Kidney (tissue), 14 donors: Measurements from ENCODE around the gene RNF10. TPM values are rescaled to one million over a fixed set of nuclear protein-coding genes. Genes with fewer than 3 reads are reported as not detected.
"Not testable (repeated sequence)": the region's sequence is repeated elsewhere in the genome, so short reads cannot be mapped to it uniquely, and the experiment has no call there.

Experiments
- DNase-seq, 5 donors: peaks; one replicate each; pipeline ENCODE4 v3.0.0-alpha.2; 2013 to 2020
- FAIRE-seq: peaks from 2 replicates; lab custom pipeline; 2012; peaks lifted over from hg19 to GRCh38; lab: Jason Lieb, UNC
- H3K27ac ChIP-seq, 2 donors: one replicate each; pipeline ENCODE4 v1.7.0; 2013; ENCODE audit warnings: low read depth in 2 of 2, low read length in 2 of 2, inconsistent platforms in 1 of 2
- H3K27me3 ChIP-seq: one replicate; pipeline ENCODE4 v1.7.1; 2013; ENCODE audit warnings: low read length, inconsistent platforms; ENCODE audit not compliant: control insufficient read depth, insufficient read depth
- H3K36me3 ChIP-seq, 3 donors: one replicate each; pipeline versions ENCODE4 v1.7.0 to v1.7.1; 2013; ENCODE audit warnings: low read length in 3 of 3, control low read depth in 1 of 3, inconsistent platforms in 1 of 3; ENCODE audit not compliant: insufficient read depth in 3 of 3, control insufficient read depth in 2 of 3
- H3K4me1 ChIP-seq, 3 donors: one replicate each; pipeline versions ENCODE4 v1.7.0 to v1.7.1; 2013; ENCODE audit warnings: low read length in 3 of 3, inconsistent platforms in 1 of 3, low read depth in 1 of 3; ENCODE audit not compliant: control insufficient read depth in 2 of 3, insufficient read depth in 2 of 3
- H3K4me3 ChIP-seq, 3 donors: one replicate each; pipeline versions ENCODE4 v1.7.0 to v1.8.1; 2013; ENCODE audit warnings: low read length in 3 of 3, control low read depth in 1 of 3, inconsistent platforms in 1 of 3
- H3K9ac ChIP-seq, 3 donors: one replicate each; pipeline versions ENCODE4 v1.7.0 to v1.7.1; 2013; ENCODE audit warnings: low read length in 3 of 3, control low read depth in 1 of 3, inconsistent platforms in 1 of 3
- H3K9me3 ChIP-seq, 3 donors: one replicate each; pipeline versions ENCODE4 v1.7.0 to v1.7.1; 2013; ENCODE audit warnings: low read length in 3 of 3, control low read depth in 1 of 3, inconsistent platforms in 1 of 3; ENCODE audit not compliant: control insufficient read depth in 2 of 3, insufficient read depth in 1 of 3
- intact Hi-C: fragments of 100-400 bp; cut with DNase I; formaldehyde crosslinking; loops from one replicate; pipeline ENCODE4 v1.11.1; 2022
- polyA plus RNA-seq: library from polyadenylated mRNA; stranded (reverse); fragments of 350-450 nt; fragmentation: Illumina TruSeq; extraction: RNeasy Lipid Tissue Mini Kit (QIAGEN cat#74804); gene quantifications from one replicate; pipeline ENCODE4 v1.2.3, GENCODE V29; 2014; ENCODE audit warnings: low read depth, low replicate concordance; ENCODE audit not compliant: insufficient read depth
- total RNA-seq: library from RNA; stranded (reverse); fragmentation: NEBNext Ultra II Directional; extraction: Animal tissue kit (Norgen Biotek cat#: 25700); gene quantifications from one replicate; pipeline ENCODE4 v1.2.1, GENCODE V29; 2021
- TF ChIP-seq, protein P1 (sequence below): IDR thresholded peaks from 3 replicates; pipeline ENCODE4 v1.5.1; 2012; ENCODE audit warnings: mild to moderate bottlenecking, moderate library complexity, borderline replicate concordance; ENCODE audit not compliant: insufficient read depth; ENCODE audit errors: extremely low read depth
- donor health status: control.
- donor health status: control.
- donor health status: control.
- donor health status: control.
- donor health status: control.
- donor health status: DM: yes; HTN: yes; CAD: no.
- donor health status: Normal renal cell carcinoma (clear cell type).

The RNF10 gene
- total and polyA plus RNA-seq, 2 donors from 2014 or later = 220 to 229 TPM

DNA sequence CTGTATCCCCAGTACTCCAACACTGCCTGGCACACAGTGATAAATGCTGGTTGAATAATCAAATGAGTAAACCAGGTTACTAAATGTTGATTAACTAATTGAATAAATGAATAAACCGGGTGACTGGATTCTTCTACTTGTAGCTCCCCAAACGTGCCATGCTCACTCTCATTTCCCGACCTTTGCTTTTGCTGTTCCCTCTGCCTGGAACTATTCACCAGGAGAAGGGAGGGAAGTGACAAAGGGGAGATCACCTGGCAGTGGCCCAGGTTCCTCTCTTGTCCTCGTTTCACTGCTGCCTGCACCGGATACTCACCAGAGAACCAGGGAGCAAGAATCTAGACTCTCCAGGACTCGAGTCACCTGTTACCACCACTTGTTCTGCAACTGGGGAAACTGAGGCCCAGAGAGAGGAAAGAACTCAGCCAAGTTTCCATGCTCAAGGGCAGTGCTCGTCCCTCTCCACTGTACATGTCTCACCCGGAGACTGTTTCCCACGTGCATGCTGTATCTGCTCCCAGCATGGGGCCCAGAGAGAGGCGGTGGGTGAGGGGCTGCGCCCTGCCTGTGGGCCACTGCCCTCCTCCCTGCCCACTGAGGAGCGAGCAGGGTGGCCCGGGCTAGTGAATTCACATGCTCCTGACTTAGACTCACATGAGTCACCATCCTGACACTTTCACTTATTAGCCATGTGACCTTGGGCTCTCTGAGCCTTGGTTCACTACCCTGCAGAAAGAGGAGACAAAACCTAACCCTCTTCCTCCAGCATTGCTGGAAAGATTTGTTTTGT, 64.7 kb downstream of the RNF10 start:
- H3K36me3 ChIP-seq = no peaks in the 10 kb centered on the region
- no peaks in the 10 kb centered on the region for H3K9me3 ChIP-seq
- peak; percentile 87 for FAIRE-seq
- intact Hi-C loops = no loop called here
- peak; percentile 26 to 89 (median 55) for DNase-seq
- peak overlapping the region in 1 of 3 donors; percentile 37 for H3K4me3 ChIP-seq
- H3K9ac ChIP-seq = peak overlapping the region in 1 of 3 donors; percentile 72
- peak overlapping the region; percentile 87 to 88 for H3K27ac ChIP-seq
- TF ChIP-seq, protein P1, sequence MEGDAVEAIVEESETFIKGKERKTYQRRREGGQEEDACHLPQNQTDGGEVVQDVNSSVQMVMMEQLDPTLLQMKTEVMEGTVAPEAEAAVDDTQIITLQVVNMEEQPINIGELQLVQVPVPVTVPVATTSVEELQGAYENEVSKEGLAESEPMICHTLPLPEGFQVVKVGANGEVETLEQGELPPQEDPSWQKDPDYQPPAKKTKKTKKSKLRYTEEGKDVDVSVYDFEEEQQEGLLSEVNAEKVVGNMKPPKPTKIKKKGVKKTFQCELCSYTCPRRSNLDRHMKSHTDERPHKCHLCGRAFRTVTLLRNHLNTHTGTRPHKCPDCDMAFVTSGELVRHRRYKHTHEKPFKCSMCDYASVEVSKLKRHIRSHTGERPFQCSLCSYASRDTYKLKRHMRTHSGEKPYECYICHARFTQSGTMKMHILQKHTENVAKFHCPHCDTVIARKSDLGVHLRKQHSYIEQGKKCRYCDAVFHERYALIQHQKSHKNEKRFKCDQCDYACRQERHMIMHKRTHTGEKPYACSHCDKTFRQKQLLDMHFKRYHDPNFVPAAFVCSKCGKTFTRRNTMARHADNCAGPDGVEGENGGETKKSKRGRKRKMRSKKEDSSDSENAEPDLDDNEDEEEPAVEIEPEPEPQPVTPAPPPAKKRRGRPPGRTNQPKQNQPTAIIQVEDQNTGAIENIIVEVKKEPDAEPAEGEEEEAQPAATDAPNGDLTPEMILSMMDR = no peak
- peaks cover 0 to 13% (median 7%) of the 10 kb centered on the region in 3 donors for H3K4me1 ChIP-seq
- H3K27me3 ChIP-seq = no peaks in the 10 kb centered on the region

DNA sequence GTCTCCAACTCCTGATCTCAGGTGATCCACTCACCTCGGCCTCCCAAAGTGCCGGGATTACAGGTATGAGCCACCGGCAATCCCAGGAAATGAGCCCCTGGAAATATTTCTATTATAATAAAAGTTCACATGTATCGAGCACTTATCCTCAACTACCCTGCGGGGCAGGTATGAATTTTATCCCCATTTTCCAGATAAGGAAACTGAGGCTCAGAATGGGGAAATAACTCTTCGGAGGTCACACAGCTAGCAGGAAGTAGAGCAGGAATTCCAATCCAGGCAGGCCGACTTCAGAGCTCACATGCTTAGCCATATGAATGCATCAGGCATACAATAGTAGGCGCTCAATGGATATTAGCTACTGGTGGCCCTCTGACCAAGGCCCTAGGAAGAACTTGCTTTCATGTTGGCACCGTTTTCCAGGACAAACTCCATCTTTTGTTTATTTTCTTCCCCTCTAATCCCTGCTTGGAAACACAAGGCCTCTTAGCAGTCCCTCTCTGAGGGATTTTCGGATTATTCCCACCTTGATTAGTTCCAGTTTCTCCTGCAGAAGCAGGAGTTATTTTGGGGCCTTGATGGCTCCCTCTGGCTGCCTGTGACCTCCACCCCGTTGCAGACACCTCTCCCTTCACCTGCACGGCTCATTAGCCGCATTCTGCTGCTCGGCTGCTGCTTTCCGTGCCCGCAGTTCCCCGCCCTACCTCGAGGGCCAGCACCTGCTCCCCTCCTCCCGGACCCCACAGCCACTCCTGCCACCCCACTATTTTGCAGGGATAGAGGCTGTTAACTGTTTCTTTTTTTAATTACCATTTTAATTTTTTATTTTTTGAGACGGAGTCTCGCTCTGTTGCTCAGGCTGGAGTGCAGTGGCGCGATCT, 65.8 kb downstream of the RNF10 start:
- Histone ChIP-seq H3K4me3 (no peak overlapping the region), H3K4me1 (peaks cover 0 to 13% (median 7%) of the 10 kb centered on the region in 3 donors), H3K27me3 (no peaks in the 10 kb centered on the region), H3K27ac (peak overlapping the region; percentile 88 to 89), H3K9ac (peak overlapping the region in 1 of 3 donors; percentile 16), H3K36me3 (no peaks in the 10 kb centered on the region), H3K9me3 (no peaks in the 10 kb centered on the region)
- DNase-seq (peak in 3 of 5 donors; percentile 35 to 50 (median 48)), FAIRE-seq (no peak)
- TF ChIP-seq, protein P1 = no peak
- intact Hi-C loops = no loop called here

DNA sequence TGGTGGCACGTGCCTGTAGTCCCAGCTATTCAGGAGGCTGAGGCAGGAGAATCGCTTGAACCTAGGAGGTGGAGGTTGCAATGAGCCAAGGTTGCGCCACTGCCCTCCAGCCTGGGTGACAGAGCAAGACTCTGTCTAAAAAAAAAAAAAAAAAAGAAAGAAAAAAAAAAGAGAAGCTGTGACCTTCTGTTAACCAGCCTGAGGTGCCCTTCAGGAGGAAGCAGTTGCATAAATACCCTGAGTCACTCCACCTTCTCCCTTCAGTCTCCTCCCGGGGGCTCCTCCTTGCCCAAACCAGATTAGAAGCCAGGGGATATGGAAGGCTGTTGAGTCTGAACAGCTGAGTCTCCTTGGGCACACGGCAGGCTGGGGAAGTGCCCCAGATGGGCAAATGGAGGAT, 68.3 kb downstream of the RNF10 start:
- H3K36me3 ChIP-seq, FAIRE-seq, H3K4me3 ChIP-seq, DNase-seq, intact Hi-C loops, H3K27me3 ChIP-seq, H3K9me3 ChIP-seq, H3K9ac ChIP-seq, H3K27ac ChIP-seq: not testable (repeated sequence)
- H3K4me1 ChIP-seq = peaks cover 0 to 13% (median 7%) of the 10 kb centered on the region in 3 donors

DNA sequence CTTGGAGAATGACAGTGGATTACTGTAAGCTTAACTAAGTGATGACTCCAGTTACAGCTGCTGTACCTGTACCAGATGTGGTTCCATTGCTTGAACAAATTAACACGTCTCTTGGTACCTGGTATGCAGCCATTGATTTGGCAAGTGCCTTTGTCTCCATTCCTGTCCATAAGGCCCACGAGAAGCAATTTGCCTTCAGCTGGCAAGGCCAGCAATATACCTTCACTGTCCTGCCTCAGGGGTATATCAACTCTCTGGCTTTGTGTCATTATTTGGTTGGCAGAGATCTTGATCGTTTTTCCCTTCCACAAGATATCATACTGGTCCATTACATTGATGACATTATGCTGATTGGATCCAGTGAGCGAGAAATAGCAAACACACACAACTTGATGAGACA, 76.4 kb downstream of the RNF10 start:
- H3K36me3 ChIP-seq = no peaks in the 10 kb centered on the region
- intact Hi-C loops = no loop called here
- H3K4me1 ChIP-seq = no peaks in the 10 kb centered on the region
- FAIRE-seq = no peak
- no peak for DNase-seq
- H3K9me3 ChIP-seq = no peaks in the 10 kb centered on the region
- no peak overlapping the region for H3K9ac ChIP-seq
- TF ChIP-seq, protein P1 = no peak
- no peak overlapping the region for H3K27ac ChIP-seq
- H3K4me3 ChIP-seq = no peak overlapping the region
- no peaks in the 10 kb centered on the region for H3K27me3 ChIP-seq

DNA sequence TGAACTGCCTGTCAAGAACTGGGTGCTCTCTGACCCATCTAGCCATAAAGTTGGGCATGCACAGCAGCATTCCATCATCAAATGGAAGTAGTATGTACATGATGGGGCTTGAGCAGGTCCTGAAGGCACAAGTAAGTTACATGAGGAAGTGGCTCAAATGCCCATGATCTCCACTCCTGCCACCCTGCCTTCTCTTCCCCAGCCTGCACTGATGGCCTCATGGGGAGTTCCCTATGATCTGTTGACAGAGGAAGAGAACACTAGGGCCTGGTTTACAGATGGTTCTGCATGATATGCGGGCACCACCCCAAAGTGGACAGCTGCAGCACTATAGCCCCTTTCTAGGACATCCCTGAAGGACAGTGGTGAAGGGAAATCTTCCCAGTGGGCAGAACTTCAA, 77.4 kb downstream of the RNF10 start:
- H3K9me3 ChIP-seq, H3K27ac ChIP-seq, H3K4me3 ChIP-seq, H3K36me3 ChIP-seq, DNase-seq, H3K9ac ChIP-seq, intact Hi-C loops, H3K27me3 ChIP-seq, H3K4me1 ChIP-seq, FAIRE-seq: not testable (repeated sequence)
